OCI-LY7 (cell line): Measurements from ENCODE around the gene KCNMB2.
"Not testable (repeated sequence)": the region's sequence is repeated elsewhere in the genome, so short reads cannot be mapped to it uniquely, and the experiment has no call there.

ENCODE experiments used
- EZH2phosphoT487 ChIP-seq: fragments of 200-600 bp; sonication (generic); IDR thresholded peaks from 2 replicates; pipeline ENCODE4 v1.6.1; 2018; ENCODE audit warnings: low read depth, borderline replicate concordance, mild to moderate bottlenecking, mixed run types, antibody characterized with exemption, low read length, moderate library complexity, mixed read lengths
- TF ChIP-seq, protein P1 (sequence below): fragments of 200-600 bp; sonication (generic); conservative IDR thresholded peaks from 2 replicates; pipeline ENCODE4 v1.5.1; 2014; ENCODE audit warnings: mild to moderate bottlenecking, antibody characterized with exemption, low read length, moderate library complexity, mixed read lengths

DNA sequence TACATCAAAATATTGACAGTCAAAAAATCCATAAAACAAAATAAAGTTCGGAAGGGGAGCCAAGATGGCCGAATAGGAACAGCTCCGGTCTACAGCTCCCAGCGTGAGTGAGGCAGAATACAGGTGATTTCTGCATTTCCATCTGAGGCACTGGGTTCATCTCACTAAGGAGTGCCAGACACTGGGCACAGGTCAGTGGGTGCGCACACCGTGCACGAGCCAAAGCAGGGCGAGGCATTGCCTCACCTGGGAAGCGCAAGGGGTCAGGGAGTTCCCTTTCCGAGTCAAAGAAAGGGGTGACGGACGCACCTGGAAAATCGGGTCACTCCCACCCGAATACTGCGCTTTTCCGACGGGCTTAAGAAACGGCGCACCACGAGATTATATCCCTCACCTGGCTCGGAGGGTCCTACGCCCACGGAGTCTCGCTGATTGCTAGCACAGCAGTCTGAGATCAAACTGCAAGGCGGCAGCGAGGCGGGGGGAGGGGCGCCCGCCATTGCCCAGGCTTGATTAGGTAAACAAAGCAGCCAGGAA, 323.7 kb downstream of the KCNMB2 start:
- TF ChIP-seq, protein P1, sequence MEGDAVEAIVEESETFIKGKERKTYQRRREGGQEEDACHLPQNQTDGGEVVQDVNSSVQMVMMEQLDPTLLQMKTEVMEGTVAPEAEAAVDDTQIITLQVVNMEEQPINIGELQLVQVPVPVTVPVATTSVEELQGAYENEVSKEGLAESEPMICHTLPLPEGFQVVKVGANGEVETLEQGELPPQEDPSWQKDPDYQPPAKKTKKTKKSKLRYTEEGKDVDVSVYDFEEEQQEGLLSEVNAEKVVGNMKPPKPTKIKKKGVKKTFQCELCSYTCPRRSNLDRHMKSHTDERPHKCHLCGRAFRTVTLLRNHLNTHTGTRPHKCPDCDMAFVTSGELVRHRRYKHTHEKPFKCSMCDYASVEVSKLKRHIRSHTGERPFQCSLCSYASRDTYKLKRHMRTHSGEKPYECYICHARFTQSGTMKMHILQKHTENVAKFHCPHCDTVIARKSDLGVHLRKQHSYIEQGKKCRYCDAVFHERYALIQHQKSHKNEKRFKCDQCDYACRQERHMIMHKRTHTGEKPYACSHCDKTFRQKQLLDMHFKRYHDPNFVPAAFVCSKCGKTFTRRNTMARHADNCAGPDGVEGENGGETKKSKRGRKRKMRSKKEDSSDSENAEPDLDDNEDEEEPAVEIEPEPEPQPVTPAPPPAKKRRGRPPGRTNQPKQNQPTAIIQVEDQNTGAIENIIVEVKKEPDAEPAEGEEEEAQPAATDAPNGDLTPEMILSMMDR, result not testable (repeated sequence)
- not testable (repeated sequence) for TF ChIP-seq EZH2phosphoT487
